ENCODE results near the gene GSS.

Gene GSS

GRCh38 chr20:34925981-34926380 is 29.6 kb downstream of the GSS start:
- H3K27ac ChIP-seq = no peak overlapping the region
- no peak overlapping the region for H2AFZ ChIP-seq
- H3K9ac ChIP-seq = no peak overlapping the region
- H3K9me3 ChIP-seq (ENCODE audit: control insufficient read depth, low read length) = no peaks in the 10 kb centered on the region
- no peaks in the 10 kb centered on the region for H3K79me2 ChIP-seq
- H3K27me3 ChIP-seq (ENCODE audit: control insufficient read depth, insufficient read depth, low read length) = no peaks in the 10 kb centered on the region
- no peak for TF ChIP-seq CTCF (IDR thresholded peaks at IDR 0.05)
- H3K4me2 ChIP-seq (ENCODE audit: low read length) = no peak overlapping the region
- H3K4me1 ChIP-seq = no peaks in the 10 kb centered on the region
- H3K36me3 ChIP-seq (ENCODE audit: control insufficient read depth, insufficient read depth, low read length) = no peaks in the 10 kb centered on the region
- H3K4me3 ChIP-seq (ENCODE audit: low read depth, low read length) = no peak overlapping the region

- Histone ChIP-seq H3K27ac (no peak overlapping the region), H3K9me3 (ENCODE audit: control insufficient read depth, low read length) (no peaks in the 10 kb centered on the region), H3K9ac (no peak overlapping the region), H3K36me3 (ENCODE audit: control insufficient read depth, insufficient read depth, low read length) (no peaks in the 10 kb centered on the region), H3K79me2 (no peaks in the 10 kb centered on the region), H3K4me2 (ENCODE audit: low read length) (no peak overlapping the region), H3K4me1 (no peaks in the 10 kb centered on the region), H3K27me3 (ENCODE audit: control insufficient read depth, insufficient read depth, low read length) (no peaks in the 10 kb centered on the region), H3K4me3 (ENCODE audit: low read depth, low read length) (no peak overlapping the region), H2AFZ (no peak overlapping the region)
- no peak for TF ChIP-seq CTCF (IDR thresholded peaks at IDR 0.05)
These were observed 30.3 kb downstream of the GSS start for GRCh38 chr20:34925341-34925740.

- no peaks in the 10 kb centered on the region for H3K36me3 ChIP-seq (ENCODE audit: control insufficient read depth, insufficient read depth, low read length)
- no peak for TF ChIP-seq CTCF (IDR thresholded peaks at IDR 0.05)
- H3K9me3 ChIP-seq (ENCODE audit: control insufficient read depth, low read length) = no peaks in the 10 kb centered on the region
- no peak overlapping the region for H2AFZ ChIP-seq
- H3K9ac ChIP-seq = no peak overlapping the region
- no peaks in the 10 kb centered on the region for H3K4me1 ChIP-seq
- no peaks in the 10 kb centered on the region for H3K27me3 ChIP-seq (ENCODE audit: control insufficient read depth, insufficient read depth, low read length)
- no peak overlapping the region for H3K27ac ChIP-seq
- no peaks in the 10 kb centered on the region for H3K79me2 ChIP-seq
- no peak overlapping the region for H3K4me2 ChIP-seq (ENCODE audit: low read length)
- H3K4me3 ChIP-seq (ENCODE audit: low read depth, low read length) = no peak overlapping the region
These were observed 32.2 kb downstream of the GSS start for GRCh38 chr20:34923414-34923813.

GRCh38 chr20:34922654-34923381 is 32.8 kb downstream of the GSS start:
- Histone ChIP-seq H2AFZ (no peak overlapping the region), H3K27me3 (ENCODE audit: control insufficient read depth, insufficient read depth, low read length) (no peaks in the 10 kb centered on the region), H3K27ac (no peak overlapping the region), H3K4me1 (no peaks in the 10 kb centered on the region), H3K79me2 (no peaks in the 10 kb centered on the region), H3K36me3 (ENCODE audit: control insufficient read depth, insufficient read depth, low read length) (no peaks in the 10 kb centered on the region), H3K4me3 (ENCODE audit: low read depth, low read length) (no peak overlapping the region), H3K4me2 (ENCODE audit: low read length) (no peak overlapping the region), H3K9me3 (ENCODE audit: control insufficient read depth, low read length) (no peaks in the 10 kb centered on the region), H3K9ac (no peak overlapping the region)
- TF ChIP-seq CTCF (IDR thresholded peaks at IDR 0.05) = no peak

GRCh38 chr20:34921436-34921835 is 34.2 kb downstream of the GSS start:
- no peaks in the 10 kb centered on the region for H3K9me3 ChIP-seq (ENCODE audit: control insufficient read depth, low read length)
- H3K4me2 ChIP-seq (ENCODE audit: low read length) = no peak overlapping the region
- H2AFZ ChIP-seq = no peak overlapping the region
- no peaks in the 10 kb centered on the region for H3K27me3 ChIP-seq (ENCODE audit: control insufficient read depth, insufficient read depth, low read length)
- H3K27ac ChIP-seq = no peak overlapping the region
- no peak overlapping the region for H3K9ac ChIP-seq
- no peak overlapping the region for H3K4me3 ChIP-seq (ENCODE audit: low read depth, low read length)
- H3K4me1 ChIP-seq = no peaks in the 10 kb centered on the region
- no peaks in the 10 kb centered on the region for H3K36me3 ChIP-seq (ENCODE audit: control insufficient read depth, insufficient read depth, low read length)
- no peaks in the 10 kb centered on the region for H3K79me2 ChIP-seq
- no peak for TF ChIP-seq CTCF (IDR thresholded peaks at IDR 0.05)
